ENCODE data around the gene ANKRD33. TPM values are rescaled to one million over a fixed set of nuclear protein-coding genes. Genes with fewer than 3 reads are reported as not detected.
A peak's percentile ranks its signal among the peaks of the same experiment; 100 is the strongest.
"Not testable (repeated sequence)": the region's sequence is repeated elsewhere in the genome, so short reads cannot be mapped to it uniquely, and the experiment has no call there.

ANKRD33 gene
- total RNA-seq, 4 donors from 2014 or later = 0.60 to 0.66 TPM; not detected in 2

DNA sequence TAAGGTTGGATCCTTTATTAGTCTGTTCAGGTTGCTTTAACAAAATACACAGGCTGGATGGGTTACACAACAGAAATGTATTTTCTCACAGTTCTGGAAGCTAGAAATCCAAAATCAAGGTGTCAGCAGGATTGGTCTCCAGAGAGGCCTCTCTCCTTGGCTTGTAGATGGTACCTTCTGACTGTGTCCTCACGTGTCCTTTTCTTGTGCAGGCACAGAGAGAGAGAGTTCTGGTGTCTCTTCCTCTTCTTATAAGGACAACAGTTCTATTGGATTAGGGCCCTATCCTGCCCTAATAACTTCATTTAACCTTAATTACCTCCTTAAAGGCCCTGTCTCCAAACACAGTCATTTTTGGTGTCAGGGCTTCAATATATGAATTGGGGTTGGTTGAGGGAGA lies 4.6 kb upstream of the ANKRD33 start:
- TF ChIP-seq POLR2A (IDR thresholded peaks at IDR 0.05) = no peak
- no peak for TF ChIP-seq EP300 (IDR thresholded peaks at IDR 0.05)
- TF ChIP-seq, protein P1, sequence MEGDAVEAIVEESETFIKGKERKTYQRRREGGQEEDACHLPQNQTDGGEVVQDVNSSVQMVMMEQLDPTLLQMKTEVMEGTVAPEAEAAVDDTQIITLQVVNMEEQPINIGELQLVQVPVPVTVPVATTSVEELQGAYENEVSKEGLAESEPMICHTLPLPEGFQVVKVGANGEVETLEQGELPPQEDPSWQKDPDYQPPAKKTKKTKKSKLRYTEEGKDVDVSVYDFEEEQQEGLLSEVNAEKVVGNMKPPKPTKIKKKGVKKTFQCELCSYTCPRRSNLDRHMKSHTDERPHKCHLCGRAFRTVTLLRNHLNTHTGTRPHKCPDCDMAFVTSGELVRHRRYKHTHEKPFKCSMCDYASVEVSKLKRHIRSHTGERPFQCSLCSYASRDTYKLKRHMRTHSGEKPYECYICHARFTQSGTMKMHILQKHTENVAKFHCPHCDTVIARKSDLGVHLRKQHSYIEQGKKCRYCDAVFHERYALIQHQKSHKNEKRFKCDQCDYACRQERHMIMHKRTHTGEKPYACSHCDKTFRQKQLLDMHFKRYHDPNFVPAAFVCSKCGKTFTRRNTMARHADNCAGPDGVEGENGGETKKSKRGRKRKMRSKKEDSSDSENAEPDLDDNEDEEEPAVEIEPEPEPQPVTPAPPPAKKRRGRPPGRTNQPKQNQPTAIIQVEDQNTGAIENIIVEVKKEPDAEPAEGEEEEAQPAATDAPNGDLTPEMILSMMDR (IDR thresholded peaks at IDR 0.05) = no peak
- DNase-seq (ENCODE audit: low spot score in 2 of 2) = no peak
- Histone ChIP-seq H3K36me3 (no peaks in the 10 kb centered on the region), H3K27me3 (no peaks in the 10 kb centered on the region), H3K4me1 (peaks cover 0 to 24% (median 7%) of the 10 kb centered on the region in 4 donors), H3K4me3 (no peak overlapping the region), H3K9me3 (no peaks in the 10 kb centered on the region), H3K27ac (no peak overlapping the region)
- WGBS, 2 donors = 67 to 70% methylated on average over 1 of the region's 1 CpG

DNA sequence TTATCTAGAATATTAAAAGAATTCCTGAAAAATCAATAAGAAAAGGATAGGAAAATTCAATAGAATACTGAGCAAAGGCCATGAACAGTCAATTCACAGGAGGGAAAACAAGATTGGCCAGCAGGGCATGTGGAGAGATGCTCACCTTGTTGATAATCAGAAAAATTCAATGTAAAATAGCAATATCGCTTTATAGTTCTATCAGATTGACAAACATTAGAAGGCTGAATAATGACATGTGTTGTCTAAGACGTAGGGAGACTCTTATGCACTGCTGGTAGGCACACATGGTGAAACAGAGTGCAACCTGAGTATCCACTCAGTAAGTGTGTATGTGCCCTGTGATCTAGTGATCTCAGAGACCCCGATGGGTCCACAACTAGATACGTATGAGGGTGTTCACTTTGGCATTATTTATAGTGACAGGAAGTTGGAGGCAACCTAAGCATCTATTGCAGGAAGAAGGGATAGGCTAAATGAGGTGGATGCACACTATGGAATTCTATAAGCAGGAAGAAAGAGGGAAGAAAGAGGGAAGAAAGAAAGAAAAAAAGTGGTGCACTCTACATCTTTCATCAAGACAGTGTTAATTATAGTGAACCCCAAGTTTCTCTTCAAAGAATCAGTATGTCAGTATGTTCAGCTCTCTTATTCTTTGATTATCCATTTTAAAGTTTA lies 3.8 kb upstream of the ANKRD33 start:
- Histone ChIP-seq H3K9me3 (no peaks in the 10 kb centered on the region), H3K27ac (no peak overlapping the region), H3K36me3 (no peaks in the 10 kb centered on the region), H3K27me3 (no peaks in the 10 kb centered on the region), H3K4me3 (no peak overlapping the region), H3K4me1 (peaks cover 0 to 24% (median 7%) of the 10 kb centered on the region in 4 donors)
- TF ChIP-seq, protein P1 (IDR thresholded peaks at IDR 0.05) = no peak
- no peak for TF ChIP-seq EP300 (IDR thresholded peaks at IDR 0.05)
- no peak for TF ChIP-seq POLR2A (IDR thresholded peaks at IDR 0.05)
- DNase-seq (ENCODE audit: low spot score in 2 of 2) = no peak
- WGBS, 2 donors = 76 to 79% methylated on average over 4 of the region's 4 CpGs

DNA sequence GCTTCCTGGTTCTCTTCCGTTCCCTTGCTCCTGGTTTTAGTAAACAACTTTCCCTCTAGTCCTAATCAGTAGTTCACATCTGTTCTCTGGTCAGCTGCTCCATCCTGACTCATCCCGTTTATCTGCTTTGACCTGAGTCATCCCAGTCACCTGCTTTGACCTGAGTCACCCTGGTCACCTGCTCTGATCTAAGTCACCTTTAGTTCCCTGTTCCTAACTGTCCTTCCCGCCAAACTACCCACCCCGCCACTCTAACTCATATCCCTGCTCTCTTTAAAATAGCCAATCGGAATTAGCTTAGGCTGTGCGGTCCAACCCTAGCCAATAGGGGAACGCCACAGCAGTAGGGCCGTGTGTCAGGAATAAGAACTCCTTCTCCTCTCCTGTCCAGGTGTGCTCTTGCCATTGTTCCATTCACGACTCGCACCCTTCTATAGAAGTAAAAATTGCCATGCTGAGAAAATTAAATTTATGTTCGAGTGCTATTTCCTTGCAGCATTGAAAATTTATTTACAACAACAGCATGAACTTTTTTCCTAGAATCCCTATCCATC lies 3.1 kb upstream of the ANKRD33 start:
- Histone ChIP-seq H3K9me3 (no peaks in the 10 kb centered on the region), H3K27me3 (no peaks in the 10 kb centered on the region), H3K4me3 (no peak overlapping the region), H3K4me1 (peaks cover 0 to 24% (median 7%) of the 10 kb centered on the region in 4 donors), H3K27ac (no peak overlapping the region), H3K36me3 (no peaks in the 10 kb centered on the region)
- no peak for DNase-seq (ENCODE audit: low spot score in 2 of 2)
- WGBS, 2 donors = 90 to 92% methylated on average over 11 of the region's 11 CpGs
- TF ChIP-seq, protein P1 (IDR thresholded peaks at IDR 0.05) = no peak
- no peak for TF ChIP-seq POLR2A (IDR thresholded peaks at IDR 0.05)
- no peak for TF ChIP-seq EP300 (IDR thresholded peaks at IDR 0.05)

DNA sequence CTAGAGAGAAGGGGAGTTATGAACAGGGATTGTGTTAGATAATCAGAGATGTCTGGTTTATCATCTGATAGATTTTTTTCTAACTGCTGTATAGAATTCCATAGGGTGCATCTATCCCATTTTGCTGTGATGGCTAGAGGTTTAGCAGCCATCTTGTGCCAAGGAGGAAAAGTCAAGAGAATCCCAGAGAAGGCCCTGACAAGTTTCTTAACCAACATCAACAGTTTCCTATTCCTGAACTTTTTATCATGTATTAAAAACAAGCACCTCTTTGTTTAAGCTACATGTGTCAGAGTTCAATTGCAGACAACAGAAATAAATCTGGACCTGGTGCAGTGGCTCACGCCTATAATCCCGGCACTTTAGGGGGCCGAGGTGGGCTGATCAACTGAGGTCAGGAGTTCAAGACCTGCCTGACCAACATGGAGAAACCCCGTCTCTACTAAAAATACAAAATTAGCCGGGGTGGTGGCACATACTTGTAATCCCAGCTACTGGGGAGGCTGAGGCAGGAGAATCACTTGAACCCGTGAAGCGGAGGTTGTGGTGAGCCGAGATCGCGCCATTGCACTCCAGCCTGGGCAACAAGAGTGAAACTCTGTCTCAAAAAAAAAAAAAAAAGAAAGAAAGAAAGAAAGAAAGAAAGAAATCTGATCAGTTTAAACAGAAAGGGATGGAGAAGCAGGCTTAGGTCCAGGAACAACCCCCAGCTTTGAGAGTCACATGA lies 2.4 kb upstream of the ANKRD33 start:
- WGBS, 2 donors = 62 to 64% methylated on average over 10 of the region's 10 CpGs
- Histone ChIP-seq H3K4me1 (peaks cover 0 to 24% (median 7%) of the 10 kb centered on the region in 4 donors), H3K27ac (peak overlapping the region in 3 of 4 donors; percentile 51 to 81 (median 76))
- H3K9me3 ChIP-seq; H3K27me3 ChIP-seq; H3K36me3 ChIP-seq; DNase-seq (ENCODE audit: low spot score in 2 of 2); H3K4me3 ChIP-seq: not testable (repeated sequence)

DNA sequence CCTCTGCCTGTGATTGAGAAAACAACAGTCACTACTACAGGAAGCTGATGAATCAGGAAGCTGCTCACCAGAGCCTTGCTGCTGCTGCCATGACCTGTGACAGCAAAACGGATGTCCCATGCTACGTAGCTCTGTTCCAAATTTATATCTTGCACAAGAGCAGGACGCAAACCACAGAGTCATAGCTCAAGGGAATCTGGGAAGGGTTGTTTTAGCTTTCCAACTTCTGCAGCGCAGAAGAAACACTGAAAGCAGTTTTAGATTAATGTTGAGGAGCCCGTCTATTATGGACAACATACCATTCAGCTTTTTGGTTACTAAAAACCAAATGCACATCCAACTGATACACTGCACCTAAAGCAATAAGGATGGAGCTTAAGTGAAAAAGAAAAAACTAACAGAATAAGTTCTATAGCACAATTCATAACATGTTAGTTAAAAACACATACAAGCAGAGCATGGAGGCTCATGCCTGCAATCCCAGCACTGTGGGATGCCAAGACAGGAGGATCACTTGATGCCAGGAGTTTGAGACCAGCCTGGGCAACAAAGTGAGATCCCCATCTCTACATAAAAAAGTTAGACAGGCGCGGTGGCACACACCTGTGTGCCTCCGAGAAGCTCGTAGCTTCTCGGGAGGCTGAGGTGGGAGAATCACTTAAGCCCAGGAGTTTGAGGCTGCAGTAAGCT lies 1.7 kb upstream of the ANKRD33 start:
- H3K9me3 ChIP-seq = no peaks in the 10 kb centered on the region
- peak overlapping the region in 3 of 4 donors; percentile 51 to 81 (median 76) for H3K27ac ChIP-seq
- H3K27me3 ChIP-seq = no peaks in the 10 kb centered on the region
- peak; percentile 65 to 85 for DNase-seq (ENCODE audit: low spot score in 2 of 2)
- TF ChIP-seq, protein P1 (IDR thresholded peaks at IDR 0.05) = no peak
- TF ChIP-seq EP300 (IDR thresholded peaks at IDR 0.05) (peak; percentile 98), POLR2A (IDR thresholded peaks at IDR 0.05) (peak in 1 of 2 donors; percentile 22)
- no peaks in the 10 kb centered on the region for H3K36me3 ChIP-seq
- H3K4me1 ChIP-seq = peaks cover 0 to 24% (median 7%) of the 10 kb centered on the region in 4 donors
- 52% methylated on average over 10 of the region's 10 CpGs for WGBS, 2 donors
- H3K4me3 ChIP-seq = no peak overlapping the region

Data from tibial nerve (tissue), 4 donors.